T1000 (cell line): ENCODE results near the gene MUSTN1.

Experiments used
- DNase-seq: peaks from one replicate; lab custom pipeline; 2025; ENCODE audit warnings: mixed read lengths; lab: John Stamatoyannopoulos, UW

Gene MUSTN1

DNA sequence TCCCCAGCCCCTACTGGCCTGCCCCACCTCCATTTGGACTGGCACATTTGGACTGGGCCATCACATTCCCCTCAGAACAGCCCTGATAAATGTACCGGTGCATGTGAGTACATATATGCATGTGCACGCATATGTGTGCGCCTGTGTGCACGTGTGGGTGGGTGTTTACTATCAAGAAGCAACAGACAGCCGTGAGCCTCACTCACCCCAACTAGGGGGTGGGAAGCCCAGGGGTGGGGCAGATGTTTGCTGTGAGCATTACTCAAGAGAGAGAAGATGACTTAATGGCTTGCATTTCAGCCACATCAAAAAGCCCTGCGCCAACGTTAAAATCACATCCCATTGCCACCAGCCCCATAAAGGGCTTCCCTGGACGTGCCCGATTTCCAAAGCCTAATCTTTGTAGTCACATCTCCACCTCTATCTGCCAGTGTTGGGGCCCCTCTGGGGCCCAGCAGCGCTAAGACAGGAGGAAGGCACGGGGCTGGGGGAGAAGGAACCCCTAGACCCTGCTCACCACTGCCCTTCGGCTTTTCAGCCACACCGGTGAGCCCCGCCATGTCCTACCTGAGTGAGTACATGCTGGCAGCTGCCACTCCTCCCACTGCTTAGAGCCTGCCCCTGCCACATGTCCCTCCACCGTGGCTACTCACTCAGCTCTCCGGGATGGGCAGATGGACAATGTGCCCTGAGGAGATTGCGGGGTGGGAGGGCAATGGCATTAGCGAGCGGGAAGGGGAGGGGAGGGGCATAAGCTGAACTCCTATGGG is 29.4 kb downstream of the MUSTN1 start:
- no peak for DNase-seq

DNA sequence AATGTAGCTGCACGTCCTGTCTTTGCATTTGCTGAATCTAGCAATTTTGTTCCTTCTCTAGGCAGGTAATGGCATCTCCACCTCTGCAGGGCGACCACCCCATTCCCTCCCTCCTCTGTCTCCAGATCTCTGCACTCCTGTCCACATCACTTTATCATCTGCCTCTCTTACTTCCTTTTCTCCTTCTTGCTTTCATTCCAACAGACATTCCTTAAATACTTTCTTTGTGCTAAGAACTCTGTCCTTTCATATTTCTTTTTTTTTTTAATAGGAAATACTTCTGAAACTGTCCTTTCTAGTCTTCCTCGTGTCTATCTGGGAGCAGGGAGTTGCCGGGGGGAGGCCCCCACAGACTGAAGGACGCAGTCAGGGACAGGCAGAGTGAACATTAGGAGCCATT is 33.0 kb downstream of the MUSTN1 start:
- no peak for DNase-seq

DNA sequence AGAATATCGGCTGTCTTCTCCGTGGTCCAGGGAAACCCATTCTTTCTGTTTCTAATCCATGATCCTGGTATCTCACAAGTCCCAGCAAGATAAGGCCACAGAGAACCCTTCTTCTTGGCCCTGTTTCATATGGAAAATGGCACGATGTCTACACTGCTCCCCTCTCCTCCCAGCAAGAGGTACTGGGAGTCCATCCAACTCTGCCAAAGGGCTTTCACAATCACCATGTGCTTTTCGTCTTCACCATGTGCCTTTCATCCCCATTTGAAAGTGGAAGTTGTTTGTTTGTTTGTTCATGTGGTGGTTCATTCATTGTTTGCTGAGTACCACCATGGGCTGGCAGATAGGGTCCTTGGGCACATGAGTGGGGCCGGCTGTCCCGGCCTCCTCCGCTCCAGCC is 34.7 kb downstream of the MUSTN1 start:
- DNase-seq = no peak

DNA sequence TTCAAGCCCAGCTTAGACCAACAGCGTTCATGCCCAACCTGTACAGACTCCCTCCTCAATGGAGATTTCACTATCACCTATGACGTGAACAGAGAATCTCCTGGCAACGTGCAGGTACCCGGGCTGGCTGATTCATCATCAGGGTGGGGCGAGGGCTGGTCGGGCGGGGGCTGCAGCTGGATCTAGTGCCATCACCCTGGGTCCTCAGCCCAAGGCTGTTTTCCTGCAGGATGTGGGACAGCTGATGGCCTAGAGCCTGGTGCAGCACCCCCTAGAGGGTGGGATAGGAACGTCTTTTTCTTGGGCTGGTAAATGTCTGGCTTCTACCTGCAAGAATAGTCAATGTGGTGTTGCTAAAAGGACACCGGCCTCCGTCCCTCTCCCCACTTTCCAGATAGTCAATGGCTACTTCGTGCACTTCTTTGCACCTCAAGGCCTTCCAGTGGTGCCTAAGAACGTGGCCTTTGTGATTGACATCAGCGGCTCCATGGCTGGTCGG is 35.8 kb downstream of the MUSTN1 start:
- DNase-seq = no peak

DNA sequence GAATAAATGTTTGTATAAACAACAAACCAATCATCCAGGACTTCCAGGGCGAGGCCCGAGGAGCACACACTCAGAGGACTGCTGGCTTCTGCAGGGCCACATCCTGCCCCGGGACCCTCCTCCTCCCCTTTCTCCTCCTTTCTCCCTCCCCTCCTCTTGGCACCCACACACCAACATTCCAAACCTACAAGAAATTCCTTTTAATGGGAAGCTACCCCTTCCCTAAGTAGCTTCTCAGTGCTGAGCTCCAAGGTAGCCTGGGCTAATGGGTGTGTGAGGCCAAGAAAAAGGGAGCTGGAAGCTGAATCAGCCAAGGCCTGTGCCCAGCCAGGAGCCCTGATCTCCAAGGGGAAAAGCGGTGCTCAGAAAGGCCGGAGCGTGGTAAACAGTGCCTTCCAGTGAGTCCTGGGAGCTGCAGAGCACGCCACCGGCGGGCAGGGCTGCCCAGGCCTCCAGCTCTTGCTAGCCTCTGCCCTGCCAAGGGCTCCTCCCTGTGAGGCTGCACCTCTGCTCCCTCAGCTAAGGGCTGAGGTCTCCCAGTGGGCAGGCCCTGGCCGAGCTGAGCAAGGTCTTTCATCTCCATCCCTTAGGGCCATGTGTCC is 36.3 kb downstream of the MUSTN1 start:
- DNase-seq = no peak

DNA sequence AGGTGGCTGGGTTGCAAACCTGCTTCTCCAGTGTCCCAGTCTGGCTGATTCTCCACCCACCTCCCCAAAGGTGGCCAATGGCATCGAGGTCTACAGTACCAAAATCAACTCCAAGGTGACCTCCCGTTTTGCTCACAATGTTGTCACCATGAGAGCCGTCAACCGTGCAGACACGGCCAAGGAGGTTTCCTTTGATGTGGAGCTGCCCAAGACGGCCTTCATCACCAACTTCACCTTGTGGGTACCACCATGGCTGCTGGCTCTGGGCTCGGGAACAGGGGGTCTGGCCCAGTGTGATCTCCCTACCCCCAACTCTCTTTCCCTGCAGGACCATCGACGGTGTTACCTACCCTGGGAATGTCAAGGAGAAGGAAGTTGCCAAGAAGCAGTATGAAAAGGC is 38.4 kb downstream of the MUSTN1 start:
- DNase-seq = no peak

DNA sequence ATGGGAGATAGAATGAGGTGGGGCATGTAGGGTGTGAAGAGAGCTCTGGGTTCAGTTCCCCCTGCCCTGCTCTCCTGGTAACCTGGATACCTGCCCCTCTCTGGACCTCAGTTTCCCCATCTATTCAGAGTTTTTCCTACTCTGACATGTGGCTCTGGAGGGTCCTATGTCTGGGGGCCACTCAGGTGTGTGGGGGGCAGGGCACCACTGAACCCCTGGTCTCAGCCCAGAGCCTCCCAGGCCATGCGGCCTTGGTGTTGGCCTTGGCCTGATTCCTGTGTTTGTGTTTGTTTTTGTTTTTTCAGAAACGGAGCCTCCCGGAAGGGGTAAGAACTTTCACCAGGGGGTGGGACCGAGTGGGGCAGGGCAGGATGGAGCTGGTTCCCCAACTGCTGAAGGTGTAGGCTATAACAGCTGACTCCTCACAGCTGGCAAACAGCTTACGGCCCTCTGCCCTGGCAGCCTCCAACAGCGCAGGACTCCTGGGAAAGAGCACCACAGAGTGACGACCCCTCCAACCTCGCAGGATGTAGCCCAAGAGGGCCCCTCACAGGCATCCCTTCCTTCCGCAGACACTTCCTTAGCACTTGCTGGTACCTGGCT is 39.4 kb downstream of the MUSTN1 start:
- DNase-seq = no peak

DNA sequence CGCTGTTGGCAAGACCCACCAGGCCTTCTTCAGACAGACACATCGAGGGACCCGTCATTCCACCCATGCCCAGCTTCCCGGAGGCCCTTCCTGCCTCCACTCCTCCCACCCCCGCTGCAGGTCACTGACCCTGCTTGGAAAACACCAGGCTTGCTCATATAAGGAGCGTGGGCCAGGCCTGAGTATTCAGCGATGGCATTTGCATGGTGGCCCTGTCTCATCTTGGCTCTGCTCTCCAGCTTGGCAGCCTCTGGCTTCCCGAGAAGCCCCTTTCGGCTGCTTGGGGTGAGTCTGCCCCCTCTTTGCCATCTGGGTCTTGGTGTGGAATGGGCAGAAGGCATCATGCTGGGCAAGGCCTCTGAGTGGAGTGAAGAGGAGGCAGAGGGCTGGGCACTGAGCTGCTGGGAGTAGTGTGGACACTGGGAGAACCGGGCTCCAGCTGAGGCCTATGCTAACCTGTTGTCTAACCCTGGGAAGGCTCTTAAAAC is 40.2 kb downstream of the MUSTN1 start, which contains the start of gene ITIH3:
TSS of gene ITIH3 (plus strand) at position 185 of the 488 bp plus-strand sequence. CDS start at position 193, 8 bp downstream.
- DNase-seq = no peak

DNA sequence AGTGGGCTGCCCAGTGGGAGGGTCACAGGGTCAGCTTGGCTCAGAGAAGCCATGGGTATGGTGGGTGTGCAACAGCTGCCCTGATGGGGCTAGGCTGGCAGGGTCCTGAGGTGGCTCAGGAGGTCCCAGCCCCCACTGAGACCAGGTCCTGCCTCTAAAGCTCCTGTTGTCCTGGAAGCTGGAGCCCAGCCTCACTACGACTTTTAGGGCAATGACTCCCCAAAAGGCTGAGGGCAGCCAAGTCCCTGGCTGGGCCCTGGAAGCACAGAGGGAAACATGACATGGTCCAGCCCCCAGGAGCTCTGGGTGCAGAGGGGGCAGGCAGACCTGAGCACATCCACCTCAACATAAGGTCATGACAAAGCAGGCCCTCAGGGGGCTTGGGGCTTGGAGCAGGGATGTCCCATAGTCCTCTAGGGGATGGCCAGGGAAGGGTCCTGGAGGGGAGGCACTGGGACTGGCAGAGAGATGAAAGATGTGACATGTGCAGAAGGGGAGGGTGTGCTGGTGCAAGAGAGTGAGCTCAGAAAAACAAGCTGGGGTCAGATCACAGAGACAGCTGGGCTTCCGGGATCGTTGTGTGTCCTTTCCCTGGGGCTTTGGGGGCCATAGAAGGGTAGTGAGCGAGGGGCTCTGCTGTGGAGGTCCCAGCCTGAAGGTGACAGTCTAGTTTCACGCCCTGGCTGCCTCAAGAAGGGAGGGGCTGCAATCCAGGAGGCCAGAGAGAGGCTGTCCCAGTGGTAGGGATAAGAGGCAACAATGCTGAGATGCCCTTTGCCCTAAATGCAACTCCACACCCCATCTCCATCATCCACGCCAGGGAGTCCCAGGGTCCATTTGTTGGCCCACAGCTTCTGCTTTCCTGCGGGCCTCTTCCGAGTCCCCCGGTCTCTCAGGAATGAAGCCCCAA is 40.9 kb downstream of the MUSTN1 start:
- DNase-seq = no peak

DNA sequence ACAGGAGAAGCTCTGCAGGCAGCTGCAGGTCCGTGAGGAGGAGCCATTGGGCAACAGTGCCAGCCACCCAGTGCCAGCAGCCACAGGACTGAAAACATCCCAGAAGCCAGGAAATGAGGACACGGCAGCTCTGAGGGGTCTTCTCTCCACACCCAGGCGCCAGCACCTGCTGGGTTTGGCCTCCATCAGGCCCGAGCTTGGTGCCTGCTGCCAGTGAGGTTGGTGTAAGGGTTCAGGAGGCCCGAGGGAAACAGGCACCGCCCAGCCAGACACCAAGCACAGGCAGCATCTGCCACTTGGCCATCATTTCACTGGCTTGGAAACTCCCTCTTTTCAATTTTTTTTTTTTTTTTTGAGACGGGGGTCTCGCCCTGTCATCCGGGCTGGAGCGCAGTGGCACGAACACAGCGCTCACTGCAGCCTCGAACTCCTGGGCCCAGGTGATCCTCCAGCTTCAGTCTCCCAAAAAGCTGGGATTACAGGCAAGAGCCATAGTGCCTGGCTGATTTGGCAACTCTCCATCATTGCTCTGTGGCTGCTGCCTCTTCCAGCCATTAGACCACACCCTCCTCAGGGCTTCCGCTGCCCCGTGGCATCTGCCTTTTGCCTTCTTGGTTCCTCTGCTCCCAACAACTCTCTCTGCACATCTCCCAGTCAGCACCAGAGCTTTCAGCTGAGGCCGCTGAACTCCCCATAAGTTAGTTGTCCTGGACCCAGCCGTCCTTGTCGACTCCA is 41.7 kb downstream of the MUSTN1 start:
- DNase-seq = no peak

DNA sequence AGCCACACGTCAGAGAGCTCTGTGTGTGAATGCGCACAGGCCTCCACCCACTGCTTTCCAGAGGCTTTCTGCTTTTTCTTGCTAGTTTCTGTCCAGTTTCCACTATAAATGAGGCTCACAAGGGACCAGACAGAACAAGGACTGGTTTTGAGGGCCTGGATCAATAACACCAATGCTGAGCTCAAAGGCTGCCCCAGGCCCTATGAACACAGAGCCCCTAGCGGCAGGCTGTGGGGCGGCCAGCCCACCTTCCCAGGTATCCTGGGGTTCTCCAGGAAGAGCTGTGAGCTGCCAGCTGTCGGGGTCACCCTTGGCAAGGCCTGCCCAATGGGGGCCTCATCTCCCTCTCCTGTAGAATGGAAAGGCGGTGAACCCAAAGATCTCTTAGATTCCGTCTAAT is 42.4 kb downstream of the MUSTN1 start:
- no peak for DNase-seq

DNA sequence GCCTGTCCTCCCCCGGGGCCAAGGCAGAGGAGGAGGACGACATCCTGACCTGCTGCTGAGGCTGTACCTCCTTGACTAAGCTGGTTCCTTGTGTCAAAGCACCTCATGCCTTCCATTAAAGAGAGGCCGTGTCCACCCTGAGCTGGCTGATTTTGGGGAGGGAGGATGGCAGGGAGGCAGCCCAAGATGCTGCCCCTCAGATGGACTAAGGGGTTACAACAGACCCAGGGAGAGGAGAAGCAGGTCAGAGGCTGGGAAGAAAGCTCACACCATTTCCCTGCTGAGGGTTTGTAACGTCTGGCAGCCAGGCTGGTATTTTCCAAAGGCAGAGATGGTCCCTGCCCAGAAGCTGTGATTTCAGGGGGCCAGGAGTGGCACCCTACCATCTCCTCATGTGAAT is 42.9 kb downstream of the MUSTN1 start:
- no peak for DNase-seq

DNA sequence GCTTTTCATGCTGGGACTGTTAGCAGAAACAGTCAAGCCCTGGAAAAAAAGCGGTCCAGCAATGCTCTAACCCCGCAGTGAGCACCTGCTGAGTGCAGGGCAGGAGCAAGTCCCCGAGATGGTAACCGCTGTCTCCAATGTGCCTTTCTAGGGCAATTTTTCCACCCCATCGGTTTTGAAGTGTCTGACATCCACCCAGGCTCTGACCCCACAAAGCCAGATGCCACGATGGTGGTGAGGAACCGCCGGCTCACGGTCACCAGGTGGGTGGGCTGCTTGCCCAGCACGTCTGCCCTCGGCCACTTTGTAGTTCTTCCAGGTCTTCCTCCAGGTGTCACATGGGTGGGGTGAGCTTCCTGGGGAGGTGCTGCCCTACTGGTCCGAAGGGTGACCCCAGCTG is 43.5 kb downstream of the MUSTN1 start:
- DNase-seq = no peak

DNA sequence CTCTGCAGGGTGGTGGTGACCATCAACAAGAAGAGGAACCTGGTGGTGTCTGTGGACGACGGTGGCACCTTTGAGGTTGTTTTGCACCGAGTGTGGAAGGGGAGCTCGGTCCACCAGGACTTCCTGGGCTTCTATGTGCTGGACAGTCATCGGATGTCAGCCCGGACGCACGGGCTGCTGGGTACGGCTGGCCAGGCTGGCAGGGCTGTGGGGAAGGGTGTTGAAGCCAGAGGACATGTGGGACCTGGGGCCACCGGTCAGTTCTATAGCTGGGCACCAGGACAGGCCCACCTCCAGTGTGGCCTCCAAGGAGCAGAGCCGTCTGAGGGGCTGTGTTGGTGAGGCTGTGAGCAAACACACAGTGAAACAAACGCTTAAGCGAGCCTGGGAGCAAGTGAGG is 44.1 kb downstream of the MUSTN1 start:
- DNase-seq = no peak

DNA sequence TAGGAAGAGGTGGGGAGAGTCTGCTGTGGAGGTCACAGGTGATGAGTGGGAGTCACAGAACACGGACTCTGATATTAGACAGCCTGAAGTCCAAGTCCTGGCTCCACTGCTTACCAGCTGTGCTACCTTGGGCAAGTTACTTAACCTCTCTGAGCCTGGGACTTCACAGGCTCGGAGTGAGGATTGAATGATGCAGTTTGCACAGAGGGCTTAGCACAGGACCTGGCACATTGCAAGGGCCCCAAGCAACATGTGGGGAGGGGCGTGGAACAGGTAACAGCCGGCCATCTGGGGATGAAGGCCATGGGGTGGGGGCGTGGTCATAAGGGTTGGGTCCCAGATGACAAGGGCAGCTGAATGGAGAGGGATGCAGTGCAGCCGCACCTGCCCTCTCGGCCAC is 44.5 kb downstream of the MUSTN1 start:
- no peak for DNase-seq

DNA sequence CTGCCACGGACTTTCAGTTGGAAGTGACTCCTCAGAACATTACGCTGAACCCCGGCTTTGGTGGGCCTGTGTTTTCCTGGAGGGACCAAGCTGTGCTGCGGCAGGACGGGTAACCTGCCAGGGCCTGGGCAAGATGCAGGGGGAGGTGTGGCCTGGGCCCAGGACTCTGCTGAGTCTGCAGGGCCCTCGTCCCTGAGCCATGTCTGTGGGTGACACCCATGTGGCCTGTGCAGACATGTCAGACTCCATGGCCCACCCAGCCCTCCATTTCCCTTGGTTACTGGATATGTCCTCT is 45.1 kb downstream of the MUSTN1 start:
- no peak for DNase-seq

DNA sequence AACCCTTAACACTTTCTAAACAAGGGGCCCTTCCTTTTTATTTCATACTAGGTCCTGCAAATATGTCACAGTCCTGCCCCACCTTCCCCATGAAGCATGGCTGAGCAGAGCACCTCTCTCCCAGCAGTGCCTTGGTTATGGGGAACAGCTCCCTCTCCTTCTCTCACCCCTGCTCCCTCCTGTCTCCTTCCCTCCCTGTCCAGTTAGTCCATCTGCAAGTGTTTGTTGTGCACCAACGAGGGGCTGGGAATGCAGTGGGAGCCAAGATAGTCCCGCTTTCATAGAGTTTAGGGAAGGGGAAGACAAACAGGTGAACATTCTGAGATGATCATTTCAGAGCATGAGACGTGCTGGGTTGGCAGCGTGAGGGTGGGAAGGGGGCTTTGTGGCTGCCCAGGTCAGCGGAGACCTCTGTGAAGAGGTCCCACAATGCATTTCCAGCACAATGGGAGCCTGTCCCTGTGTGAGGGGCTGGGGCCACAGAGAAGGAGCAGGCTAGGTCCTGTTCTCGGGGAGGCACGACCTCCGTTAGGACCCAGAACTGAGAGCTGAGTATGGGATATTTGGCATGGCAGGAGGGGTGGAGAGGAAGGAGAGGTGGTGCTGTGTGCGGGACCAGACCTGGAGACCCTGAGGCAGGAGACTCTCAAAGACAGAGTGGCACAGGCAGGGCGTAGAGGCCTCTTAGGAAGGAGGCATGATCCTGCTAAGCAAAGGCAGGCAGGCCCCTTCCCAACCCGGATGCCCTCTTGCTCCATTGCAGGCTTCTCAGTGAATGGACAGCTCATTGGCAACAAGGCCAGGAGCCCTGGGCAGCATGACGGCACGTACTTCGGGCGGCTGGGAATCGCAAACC is 45.7 kb downstream of the MUSTN1 start:
- no peak for DNase-seq

DNA sequence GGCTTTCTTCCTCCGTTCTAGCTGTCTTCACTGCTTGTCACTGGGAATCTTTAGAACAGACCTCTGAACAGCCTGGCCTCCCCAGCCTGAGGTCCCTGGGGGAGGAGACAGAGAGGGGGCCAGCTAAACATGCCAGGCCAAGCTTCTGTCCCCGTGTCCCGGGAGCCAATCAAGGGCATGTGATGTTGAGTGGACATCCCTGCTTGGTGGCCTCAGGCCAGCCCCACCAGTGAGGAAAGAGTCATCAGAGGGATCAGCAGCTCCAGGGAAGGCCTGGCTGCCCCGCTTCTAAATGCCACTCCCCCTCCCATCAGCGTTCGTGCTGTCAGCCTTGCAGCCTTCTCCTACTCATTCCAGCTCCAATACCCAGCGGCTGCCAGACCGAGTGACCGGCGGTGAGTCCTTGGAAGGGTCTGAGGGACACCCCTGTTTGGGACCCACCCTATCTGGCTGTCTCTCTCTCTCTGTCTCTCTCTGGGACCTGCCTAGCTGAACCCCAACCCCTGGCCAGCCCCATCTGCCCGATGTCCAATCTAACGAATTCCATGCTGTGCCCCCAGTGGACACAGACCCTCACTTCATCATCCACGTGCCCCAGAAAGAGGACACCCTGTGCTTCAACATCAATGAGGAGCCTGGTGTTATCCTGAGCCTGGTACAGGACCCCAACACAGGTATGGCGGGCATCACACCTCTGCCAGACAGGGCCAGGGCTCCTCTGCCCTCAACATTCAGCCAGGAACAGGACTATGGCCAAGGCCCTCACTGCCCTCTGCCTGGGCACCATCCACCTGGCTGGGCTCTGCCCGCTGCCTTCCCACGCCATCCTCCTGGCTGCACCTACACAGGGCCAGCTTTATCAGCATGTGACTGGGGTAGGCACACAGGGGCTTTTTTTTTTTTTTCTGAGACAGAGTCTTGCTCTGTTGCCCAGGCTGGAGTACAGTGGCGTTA is 46.9 kb downstream of the MUSTN1 start:
- no peak for DNase-seq

DNA sequence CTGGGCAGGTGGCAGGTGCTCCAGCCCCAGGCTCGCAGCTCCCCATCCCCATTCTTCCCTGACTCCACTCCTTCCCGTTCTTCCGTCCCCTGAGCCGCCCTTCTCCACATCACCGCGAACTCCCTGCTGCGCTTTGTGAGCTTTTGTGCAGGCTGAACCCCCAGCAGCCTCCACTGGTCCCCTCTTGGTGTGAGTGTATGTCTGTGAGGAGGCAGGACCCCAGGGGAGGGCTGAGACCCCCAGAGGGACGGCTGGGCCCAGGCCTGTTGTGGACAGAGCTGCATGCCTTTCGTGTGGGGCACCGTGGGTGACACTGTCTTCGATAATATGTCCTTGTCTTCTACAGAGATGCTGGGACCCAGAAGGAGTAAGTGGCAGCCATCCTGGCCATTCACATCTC is 47.6 kb downstream of the MUSTN1 start:
- DNase-seq = no peak
